SIG-M5 (cell line): ENCODE measurements around the gene GNG7.
"Not testable (repeated sequence)": the region's sequence is repeated elsewhere in the genome, so short reads cannot be mapped to it uniquely, and the experiment has no call there.

Source experiments
- DNase-seq: peaks from one replicate; lab custom pipeline; 2025; lab: John Stamatoyannopoulos, UW

The GNG7 gene

DNA sequence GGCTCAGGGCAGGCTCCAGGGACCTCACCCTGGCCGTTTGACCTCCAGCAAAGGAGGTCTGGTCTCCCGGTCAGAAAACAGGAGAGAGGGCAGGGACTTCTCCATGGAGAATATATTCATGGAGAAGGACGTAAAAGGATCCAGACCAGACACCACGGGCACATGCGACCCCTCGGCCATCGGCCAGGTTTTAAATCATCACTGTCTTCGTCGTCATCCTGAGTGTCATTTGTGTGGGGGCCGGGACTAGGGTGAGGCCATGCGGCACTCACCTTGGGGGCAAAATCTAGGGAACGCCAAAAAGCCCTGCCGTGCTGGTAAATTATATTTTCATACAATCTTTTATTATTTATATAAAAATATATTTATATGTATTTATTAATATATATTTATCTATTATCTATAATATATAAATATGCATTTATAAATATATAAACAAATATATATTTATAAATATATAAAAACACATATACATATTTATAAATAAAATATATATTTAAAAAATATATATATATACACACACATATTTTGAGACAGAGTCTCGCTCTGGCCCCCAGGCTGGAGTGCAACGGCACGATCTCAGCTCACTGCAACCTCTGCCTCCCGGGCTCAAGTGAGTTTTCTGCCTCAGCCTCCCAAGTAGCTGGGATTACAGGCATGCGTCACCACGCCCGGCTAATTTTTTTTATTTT, 151.2 kb downstream of the GNG7 start:
- no peak for DNase-seq

DNA sequence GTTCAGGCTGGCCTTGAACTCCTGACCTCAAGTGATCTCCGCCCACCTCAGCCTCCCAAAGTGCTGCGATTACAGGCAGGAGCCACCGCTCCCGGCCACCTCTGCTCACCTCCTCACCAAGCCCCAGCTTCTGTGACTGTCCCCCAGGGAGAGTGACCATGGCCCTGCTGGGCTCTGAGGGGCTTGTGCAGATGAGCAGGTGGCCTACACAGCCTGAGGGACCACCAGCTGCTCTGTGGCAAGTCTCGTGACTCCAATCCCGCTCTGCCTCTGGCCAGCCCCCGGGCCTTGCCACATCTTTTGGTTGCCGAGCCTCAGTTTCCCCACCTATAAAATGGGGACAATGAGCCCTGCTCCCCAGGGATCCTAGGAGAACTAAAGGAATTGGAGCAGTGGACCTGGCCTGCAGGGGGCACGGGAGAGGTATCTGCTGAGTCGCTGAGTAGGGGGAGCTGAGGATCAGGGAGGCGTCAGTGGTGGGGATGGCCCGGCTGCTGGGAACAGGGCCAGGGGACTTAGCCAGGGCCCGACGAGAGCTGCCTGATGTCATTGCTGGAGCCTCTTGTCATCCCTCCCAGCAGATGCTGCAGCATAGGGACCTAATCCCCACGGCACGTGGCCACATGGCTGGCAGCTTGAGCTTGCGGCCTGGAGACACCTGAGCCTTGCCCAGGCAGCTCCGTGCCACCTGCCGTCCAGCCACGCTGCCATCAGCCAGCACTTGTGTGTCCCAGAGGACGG, 151.9 kb downstream of the GNG7 start:
- no peak for DNase-seq

DNA sequence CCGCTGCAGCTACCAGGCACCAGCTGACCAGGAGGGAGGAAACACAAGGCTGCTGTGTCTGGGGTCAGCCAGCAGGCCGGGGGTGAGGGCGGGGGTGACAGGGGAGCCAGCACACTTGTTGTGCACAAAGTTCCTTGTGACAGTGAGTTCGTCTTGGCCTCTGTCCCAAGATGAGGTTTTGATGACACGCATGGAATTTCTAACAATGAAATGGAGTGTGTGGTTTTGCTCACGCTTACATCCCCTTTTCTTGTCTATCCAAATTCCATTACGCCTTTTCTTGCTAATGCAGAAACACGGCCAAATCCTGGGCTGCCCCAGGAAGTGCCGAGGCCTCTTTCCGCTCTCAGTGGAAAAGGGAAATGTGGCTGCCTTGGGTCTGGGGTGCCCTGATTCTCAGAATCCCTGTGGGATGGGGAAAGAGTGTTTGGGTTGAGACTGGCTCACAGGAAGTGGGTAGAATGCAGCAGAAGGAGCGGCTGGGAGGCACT, 152.7 kb downstream of the GNG7 start:
- DNase-seq = no peak

DNA sequence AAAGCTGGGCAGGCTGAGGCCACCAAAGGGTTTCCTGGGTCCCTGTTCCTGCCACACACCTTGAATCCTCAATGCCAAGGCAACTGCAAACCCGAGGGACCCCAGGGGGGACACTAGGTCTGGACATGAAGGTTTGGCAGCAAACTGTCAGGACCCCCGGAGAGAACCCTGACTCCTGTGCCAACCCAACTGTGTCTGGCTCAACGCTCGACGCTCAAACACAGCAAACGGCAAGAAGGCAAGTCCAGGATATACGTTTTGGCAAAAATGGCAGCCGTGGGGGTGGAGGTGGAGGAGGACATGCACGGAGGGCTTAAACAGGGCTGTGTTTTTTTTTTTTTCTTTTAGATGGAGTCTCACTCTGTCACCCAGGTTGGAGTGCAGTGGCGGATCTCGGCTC, 153.5 kb downstream of the GNG7 start:
- DNase-seq = no peak

DNA sequence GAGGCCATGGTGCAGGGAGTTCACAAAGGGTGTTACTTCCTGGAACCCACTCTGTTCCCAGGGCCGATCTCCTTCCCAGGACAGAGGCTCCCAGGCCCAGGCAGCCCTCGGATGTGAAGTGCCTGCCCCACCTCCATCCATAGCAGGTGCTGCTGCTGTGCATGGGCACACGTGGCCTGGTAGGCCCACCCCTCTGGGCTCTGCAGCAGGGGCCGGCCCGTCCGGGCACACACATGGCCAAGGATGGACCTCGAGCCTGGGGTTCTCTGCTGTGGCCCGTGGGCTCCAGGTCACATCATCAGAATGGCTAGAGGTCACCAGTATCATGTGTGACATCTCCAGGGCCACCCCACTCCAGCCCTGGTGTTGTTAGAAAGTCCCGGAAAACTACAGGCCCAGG, 154.8 kb downstream of the GNG7 start:
- no peak for DNase-seq

DNA sequence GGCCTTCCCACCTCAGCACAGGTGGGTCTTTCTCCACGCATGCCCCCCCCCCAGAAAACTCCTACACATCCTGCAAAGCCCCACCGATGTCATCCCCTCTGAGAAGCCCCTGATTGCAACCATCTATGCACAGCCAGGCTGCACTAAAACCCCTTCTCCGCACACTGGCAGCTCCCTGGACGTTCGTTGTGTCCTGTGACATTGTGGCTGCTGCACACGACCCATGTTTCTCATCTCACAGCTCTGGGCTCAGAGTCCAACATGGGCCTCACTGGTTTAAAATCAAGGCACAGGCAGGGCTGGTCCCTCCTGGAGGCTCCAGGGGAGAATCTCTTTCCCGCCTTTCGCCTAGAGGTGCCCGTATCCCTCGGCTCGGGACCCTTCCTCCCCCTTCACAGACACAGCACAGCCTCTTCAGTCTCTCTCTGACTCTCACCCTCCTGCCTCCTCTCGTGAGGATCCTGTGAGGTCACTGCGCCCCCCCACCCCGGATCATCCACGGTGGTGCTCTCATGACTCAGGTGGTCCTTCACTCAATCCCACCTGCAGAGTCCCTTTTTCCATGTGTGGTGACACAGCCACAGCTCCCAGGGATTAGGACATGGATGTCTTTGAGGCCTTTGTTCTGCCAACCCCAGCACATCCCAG, 155.3 kb downstream of the GNG7 start:
- no peak for DNase-seq

DNA sequence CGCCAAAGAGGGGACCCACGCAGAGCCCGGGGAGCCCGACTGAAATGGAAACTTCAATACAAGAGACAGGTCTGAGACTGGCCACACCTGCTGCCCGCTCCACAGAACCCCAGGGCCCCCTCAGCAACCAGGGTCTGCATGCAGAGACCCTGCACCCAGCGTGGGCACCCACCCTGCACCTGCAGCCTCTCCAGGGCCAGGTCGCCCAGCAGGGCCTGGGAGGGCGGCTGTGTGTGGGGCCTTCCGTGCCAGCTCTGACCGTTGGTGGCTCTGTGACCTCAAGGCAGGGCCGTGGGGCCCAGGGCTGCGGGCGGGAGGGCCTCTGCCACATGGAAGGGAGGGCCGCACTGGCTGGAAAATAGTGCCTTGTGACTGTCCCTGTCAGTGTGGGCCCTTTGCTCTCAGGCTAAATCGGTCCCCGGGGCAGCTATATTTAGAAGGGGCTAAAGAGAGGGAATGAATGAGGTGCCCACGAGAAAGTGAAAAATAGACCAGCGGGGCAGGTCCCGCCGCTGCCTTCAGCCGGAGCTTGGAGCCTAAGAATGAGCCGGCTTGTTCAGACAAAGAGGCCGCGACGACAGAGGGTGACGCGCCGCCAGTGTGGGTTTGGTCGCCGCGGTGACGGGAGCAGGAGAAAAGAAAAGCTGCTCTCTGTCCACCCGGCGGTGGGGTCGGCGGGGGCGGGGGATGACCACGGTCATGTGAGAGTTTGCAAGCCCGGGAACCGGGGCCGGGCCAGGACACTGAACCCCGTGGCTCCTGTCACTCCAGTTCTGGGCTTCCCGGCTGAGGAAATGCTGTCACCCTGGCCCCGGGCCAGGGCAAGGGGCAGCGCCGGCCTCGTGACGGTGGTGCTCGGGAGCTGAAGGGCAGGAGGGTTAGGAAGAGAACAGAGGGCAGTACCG, 156.1 kb downstream of the GNG7 start:
- DNase-seq = no peak

DNA sequence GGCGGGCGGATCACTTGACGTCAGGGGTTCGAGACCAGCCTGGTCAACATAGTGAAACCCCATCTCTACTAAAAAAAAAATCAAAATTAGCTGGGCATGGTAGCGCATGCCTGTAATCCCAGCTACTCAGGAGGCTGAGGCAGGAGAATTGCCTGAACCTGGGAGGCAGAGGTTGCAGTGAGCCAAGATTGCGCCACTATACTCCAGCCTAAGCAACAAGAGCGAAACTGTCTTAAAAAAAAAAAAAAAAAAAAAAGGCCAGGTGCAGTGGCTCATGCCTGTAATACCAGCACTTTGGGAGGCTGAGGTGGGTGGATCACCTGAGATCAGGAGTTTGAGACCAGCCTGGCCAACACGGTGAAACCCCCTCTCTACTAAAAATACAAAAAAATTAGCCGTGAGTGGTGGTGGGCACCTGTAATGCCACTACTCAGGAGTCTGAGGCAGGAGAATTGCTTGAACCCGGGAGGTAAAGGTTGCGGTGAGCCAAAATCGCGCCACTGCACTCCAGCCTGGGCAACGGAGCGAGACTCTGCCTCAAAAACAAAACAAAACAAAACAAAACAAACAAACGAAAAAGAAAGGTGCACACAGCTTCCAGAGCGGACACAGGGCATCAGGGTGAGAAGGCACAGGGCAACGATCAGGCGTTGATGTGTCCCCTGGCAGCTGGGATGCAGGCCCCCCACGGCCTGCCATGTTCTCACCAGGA, 156.9 kb downstream of the GNG7 start:
- not testable (repeated sequence) for DNase-seq

DNA sequence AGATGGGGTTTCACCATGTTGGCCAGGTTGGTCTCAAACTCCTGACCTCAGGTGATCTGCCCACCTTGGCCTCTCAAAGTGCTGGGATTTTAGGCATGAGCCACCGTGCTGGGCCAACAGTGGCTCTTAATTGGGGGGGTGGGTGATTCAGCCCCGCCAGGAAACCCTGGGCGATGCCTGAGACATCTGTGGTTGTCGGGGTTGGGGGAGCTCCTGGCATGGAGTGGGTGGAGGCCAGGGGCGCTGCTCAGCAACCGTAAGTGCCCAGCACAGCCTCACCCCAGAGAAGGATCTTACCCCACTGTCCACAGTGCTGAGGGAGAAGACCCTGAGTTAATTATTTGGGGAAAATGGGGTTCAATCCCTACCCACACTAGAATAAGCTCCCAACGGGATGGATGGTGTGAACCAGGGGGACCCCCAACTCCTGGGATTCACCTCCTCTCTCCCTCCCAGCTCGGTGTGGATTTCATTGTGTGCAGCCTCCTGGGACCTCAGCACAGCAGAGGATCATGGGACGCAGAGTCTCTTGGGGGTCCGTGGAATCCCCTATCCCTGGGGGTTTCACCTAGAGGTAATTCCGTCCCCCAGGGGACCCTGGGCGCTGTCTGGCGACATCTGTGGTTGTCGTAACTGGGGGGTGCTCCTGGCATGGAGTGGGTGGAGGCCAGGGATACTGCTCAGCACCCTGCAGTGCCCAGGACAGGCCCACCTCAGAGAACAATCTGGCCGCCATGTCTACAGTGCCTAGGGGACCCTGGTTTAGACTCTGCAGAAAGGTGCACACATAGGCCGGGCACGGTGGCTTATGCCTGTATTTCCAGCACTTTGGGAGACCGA, 157.7 kb downstream of the GNG7 start:
- no peak for DNase-seq

DNA sequence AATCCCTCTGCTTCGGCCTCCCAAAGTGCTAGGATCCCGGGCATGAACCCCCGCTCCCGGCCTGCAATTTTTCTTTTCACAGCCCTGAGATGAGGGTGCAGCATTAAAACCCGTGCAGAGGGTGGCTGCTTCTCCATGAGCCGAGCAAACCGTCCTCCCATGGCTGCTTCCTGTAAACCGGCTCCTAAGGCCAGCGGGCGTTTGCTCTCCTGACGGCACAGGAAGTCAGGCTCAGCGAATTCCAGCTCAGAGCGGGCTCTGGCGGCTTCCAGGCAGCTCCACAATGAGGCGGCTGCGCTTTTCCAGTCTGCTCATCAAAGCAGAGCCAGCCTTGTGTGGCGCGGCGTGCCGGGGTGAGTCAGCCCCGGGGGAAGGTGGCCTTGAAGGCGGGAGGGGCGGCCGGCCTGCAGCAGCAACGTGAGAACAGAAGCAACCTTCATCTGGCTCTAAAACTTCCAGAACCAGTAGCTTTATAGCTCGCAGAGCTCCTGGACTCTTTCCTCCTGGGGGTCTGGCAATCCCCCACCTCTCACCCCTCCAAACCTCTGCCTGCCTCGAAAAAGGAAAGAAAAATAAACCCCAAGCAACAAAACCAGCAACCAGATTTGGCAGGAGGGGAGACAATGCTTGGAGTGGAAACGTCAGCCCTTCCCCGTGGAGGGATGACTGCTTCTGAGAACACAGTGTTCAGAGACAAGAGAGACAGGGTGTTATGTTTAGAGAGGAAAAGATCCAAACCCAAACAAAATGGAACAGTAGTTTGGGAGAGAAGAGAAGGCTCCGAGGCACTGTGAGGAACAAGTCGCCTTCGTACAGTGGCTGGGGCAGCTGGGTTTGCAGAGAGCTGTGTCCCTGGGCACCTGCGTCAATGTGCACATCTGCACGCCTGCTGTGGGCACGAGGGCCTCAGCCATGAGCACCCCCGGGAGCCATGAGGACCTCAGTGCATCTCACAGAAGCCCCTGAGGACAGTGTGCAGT, 158.7 kb downstream of the GNG7 start:
- no peak for DNase-seq

DNA sequence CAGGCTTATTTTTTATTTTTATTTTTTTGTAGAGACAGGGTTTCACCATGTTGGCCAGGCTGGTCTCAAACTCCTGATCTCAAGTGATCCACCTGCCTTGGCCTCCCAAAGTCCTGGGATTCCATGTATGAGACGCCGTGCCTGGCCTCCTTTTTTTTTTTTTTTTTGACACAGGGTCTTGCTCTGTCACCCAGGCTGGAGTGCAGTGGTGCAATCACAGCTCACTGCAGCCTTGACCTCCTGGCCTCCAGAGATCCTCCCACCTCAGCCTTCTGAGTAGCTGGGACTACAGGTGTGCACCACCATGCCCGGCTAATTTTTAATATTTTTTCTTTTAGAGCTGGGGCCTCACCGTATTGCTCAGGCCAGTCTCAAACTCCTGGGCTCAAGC, 159.4 kb downstream of the GNG7 start:
- DNase-seq = not testable (repeated sequence)

DNA sequence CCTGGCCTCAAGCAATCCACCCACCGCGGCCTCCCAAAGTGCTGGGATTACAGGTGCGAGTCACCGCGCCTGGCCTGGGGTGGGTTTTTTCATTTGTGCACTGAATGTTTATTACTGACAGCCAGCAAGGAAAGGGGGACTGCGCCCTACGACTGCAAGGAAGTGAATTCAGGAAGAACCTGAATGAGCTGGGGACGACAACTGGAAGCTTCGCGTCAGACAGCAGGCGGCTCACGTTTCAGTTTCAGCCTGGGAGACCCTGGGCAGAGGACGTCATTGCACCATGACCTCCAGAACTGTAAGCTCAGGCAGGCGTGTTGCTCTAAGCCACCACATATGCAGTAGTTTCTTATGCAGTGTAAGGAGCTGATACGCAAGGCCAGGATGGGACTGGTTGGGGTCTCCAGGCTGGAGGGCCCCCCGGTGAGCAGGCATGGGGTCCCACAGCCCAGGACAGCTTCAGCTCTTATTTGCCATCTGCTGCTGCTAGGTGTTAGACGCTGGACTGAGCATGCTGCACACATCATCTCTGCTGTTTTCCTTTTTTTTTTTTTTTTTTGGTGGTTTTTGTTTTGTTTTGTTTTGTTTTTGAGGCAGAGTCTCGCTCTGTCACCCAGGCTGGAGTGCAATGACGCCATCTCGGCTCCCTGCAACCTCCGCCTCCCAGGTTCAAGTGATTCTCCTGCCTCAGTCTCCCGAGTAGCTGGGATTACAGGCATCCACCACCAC, 160.0 kb downstream of the GNG7 start:
- no peak for DNase-seq

DNA sequence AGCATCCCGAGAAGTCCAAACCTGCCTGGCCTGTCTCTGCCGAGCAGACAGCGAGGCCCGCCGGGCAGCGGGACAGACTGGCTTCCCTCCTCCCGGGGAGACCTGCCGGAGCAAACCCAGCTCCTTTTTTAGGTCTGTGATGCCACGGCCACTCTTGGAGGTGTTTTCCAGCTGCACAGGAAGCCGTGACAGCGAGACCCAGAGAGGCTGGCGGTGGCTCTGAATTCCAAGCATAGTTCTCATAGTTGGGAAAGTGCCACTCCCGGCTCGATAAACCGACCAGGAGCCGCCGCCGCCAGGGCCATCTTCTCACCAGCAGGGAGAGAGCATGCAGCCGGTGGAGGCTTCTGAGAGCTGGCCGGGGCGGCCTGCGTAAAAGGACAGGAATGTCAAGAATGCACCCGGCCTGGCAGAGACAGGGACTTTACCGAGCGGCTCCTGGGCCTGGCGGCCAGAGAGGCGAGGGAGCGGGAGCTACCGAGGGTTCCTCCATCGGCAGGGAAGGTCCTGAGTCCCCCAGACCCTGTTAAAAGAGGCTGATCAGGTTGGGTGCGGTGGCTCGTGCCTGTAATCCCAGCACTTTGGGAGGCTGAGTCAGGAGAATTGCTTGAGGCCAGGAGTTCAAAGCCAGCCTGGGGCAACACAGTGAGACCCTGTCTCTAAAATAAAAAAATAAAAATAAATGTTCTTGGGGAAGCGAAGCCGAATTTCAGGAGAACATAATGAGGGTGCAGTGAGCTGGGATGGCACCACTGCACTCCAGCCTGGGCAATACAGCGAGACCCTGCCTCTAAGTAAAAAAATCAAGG, 161.6 kb downstream of the GNG7 start:
- no peak for DNase-seq

DNA sequence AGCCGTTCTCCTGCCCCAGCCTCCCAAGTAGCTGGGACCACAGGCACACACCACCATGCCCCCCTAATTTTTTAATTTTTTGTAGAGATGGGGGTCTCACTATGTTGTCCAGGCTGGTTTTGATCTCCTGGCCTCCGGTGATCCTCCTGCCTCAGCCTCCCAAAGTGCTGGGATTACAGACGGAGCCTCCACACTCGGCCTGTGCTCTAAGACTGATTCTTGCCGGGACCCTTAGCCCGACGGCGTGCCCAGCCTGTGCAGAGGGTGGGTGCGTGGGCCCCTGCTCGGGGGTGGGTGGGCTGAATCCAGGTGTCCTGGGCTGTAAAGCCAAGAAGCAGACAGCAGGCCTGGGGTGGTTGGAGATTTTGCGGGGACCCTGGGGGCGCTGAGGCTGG, 162.2 kb downstream of the GNG7 start:
- no peak for DNase-seq

DNA sequence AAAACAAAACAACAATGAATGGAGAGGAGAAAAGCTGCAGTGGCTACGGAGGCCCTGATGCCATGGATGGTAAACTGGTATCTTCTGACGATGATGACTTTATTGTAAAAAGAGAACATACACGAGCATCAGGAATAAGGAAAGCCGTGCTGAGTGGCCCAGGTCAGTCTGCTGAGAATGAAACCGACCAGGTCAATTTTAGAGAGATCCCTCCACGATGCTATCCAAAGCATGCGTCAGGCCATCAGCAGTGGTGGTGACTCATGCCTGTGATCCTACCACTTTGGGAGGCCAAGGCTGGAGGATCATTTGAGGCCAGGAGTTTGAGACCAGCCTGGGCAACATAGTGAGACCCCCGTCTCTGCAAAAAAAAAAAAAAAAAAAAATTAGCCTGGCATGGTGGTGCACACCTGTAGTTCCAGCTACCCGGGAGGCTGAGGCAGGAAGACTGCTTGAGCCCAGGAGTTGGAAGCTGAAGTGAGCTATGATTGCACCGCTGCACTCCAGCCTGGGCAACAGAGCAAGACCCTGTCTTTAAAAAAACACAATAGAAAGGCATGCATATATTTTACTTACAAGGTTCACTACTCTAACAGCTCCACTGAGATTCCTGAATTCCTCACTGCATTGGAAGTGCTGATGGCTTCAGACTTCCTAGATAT, 164.3 kb downstream of the GNG7 start:
- DNase-seq = no peak

DNA sequence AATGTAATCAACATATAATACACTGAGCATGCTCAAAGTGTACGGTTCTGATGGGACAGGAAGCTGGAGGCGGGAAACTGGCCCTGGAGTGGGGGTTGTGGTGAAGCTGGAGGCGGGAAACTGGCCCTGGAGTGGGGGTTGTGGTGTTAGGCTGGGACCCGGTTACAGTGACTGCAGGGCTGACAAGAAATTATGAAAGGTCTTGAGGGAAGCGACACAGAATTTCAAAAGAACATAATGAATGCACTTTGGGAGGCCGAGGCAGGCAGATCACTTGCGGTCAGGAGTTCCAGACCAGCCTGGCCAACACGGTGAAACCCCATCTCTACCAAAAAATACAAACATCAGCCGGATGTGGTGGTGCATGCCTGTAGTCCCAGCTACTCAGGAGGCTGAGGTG, 164.9 kb downstream of the GNG7 start:
- DNase-seq = not testable (repeated sequence)

DNA sequence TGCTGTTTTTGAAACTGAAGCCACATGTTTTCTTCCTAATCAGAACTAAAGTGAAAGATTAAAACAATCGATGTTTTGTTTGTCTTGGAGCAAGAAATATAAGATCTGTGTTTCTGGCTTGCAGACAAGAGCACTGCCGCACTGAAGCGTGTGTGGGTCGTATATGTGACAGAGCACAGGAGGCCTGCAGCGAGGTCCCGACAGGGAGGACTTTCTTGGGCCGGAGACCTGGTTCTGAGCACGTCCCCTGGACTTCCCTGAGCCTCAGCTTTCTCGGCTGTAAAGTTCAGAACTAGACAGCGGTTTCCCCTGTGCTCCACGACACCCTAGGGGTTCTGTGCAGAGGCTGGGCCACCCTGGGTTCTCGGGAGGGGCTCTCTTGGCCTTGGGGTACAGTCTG, 166.0 kb downstream of the GNG7 start:
- no peak for DNase-seq
